GM12801 (cell line): ENCODE results near the gene INSYN2A.

Experiments
- TF ChIP-seq, protein P1 (sequence below): IDR thresholded peaks from one replicate; pipeline ENCODE4 v1.5.1; 2011; ENCODE audit warnings: control low read depth; ENCODE audit not compliant: insufficient read length; ENCODE audit errors: extremely low read depth

The INSYN2A gene

GRCh38 chr10:127227663-127228062 is 31.3 kb upstream of the INSYN2A start:
- TF ChIP-seq, protein P1, sequence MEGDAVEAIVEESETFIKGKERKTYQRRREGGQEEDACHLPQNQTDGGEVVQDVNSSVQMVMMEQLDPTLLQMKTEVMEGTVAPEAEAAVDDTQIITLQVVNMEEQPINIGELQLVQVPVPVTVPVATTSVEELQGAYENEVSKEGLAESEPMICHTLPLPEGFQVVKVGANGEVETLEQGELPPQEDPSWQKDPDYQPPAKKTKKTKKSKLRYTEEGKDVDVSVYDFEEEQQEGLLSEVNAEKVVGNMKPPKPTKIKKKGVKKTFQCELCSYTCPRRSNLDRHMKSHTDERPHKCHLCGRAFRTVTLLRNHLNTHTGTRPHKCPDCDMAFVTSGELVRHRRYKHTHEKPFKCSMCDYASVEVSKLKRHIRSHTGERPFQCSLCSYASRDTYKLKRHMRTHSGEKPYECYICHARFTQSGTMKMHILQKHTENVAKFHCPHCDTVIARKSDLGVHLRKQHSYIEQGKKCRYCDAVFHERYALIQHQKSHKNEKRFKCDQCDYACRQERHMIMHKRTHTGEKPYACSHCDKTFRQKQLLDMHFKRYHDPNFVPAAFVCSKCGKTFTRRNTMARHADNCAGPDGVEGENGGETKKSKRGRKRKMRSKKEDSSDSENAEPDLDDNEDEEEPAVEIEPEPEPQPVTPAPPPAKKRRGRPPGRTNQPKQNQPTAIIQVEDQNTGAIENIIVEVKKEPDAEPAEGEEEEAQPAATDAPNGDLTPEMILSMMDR: no peak

GRCh38 chr10:127227027-127227426 is 30.6 kb upstream of the INSYN2A start:
- TF ChIP-seq, protein P1: no peak

- TF ChIP-seq, protein P1: no peak
These were observed 24.9 kb upstream of the INSYN2A start for GRCh38 chr10:127221281-127221680.

DNA sequence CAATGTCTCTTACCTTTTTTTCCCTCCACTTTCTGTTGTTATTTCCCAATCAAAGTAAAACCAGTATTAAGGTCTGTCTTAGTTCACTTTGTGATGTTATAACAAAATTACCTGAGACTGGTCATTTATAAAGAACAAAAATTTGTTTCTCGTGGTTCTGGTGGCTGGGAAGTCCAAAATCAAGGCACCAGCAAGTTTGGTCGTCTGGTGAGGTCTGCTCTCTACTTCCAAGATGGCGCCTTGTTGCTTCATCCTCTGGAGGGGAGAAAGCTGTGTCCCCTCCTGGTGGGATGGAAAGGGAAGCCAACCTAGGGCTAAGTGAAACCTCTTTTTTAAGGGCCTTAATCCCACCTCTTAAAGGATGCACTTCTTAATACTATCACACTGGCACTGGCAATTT is 22.3 kb upstream of the INSYN2A start:
- TF ChIP-seq, protein P1: no peak

- TF ChIP-seq, protein P1: no peak
These were observed 20.4 kb upstream of the INSYN2A start for GRCh38 chr10:127216786-127217185.

DNA sequence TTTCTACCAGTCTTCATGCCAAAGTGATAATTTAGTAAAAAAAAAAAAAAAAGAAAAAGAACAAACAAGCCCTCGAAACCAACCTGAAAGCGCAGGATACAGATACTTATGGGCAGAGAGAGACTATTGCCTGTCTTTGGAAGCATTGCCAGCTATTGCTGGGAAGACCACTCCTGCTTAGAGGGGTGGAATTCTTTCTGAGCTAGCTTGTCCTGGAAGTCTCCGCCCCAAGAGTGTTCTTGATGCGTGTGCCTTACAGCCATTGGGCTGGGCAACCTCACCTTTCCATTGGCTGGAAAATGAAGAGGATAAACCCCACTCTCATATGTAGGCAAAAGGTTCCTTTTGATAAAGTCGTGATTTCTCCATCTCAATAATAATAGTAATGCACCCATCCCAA is 19.9 kb upstream of the INSYN2A start:
- TF ChIP-seq, protein P1: no peak

GRCh38 chr10:127215866-127216265 is 19.5 kb upstream of the INSYN2A start:
- TF ChIP-seq, protein P1: no peak
